GM12878 (cell line): ENCODE measurements around the gene HOXD3. TPM values are rescaled to one million over a fixed set of nuclear protein-coding genes. Genes with fewer than 3 reads are reported as not detected.

ENCODE experiments used
- ATAC-seq: fragments of 200-7000 bp; cut with Tn5 transposase; 3 replicates; pipeline ENCODE4 v1.9.1; 2020; ENCODE audit warnings: mild to moderate bottlenecking, moderate library complexity
- BruUV-seq: library from RNA; stranded (reverse); fragments of 400-500 nt; replicated peaks from 2 replicates; lab custom pipeline; 2021; lab: Mats Ljungman, UMichigan
- CTCF ChIA-PET: fragments of 300-600 bp; sonication (Branson Sonifier 250); formaldehyde crosslinking; extraction: SDS; loops from one replicate; lab custom pipeline; 2021; ENCODE audit warnings: inconsistent platforms; lab: Yijun Ruan, JAX
- POLR2A ChIA-PET: fragments of 350-600 bp; formaldehyde crosslinking; extraction: SDS; loops from one replicate; lab custom pipeline; 2021; ENCODE audit warnings: inconsistent platforms; lab: Charles Lee
- RAD21 ChIA-PET: fragments of 300-600 bp; sonication (Branson Sonifier 250); formaldehyde crosslinking; loops from one replicate; lab custom pipeline; 2023; ENCODE audit warnings: antibody characterized with exemption; ENCODE audit not compliant: unreplicated experiment; lab: Charles Lee
- SMC1A ChIA-PET: fragments of 300-600 bp; sonication (Branson Sonifier 250); formaldehyde crosslinking; loops from one replicate; lab custom pipeline; 2023; ENCODE audit not compliant: unreplicated experiment, uncharacterized antibody; lab: Charles Lee
- DNase-seq: peaks from one replicate; pipeline ENCODE4 v3.0.0-alpha.2; 2011; ENCODE audit warnings: low read depth, low spot score
- FAIRE-seq: peaks from 3 replicates; lab custom pipeline; 2011; peaks lifted over from hg19 to GRCh38; lab: Jason Lieb, UNC
- H2AFZ ChIP-seq: 2 replicates; pipeline ENCODE4 v1.6.0; 2011; ENCODE audit warnings: low read depth, low read length, control low read depth; ENCODE audit not compliant: control insufficient read depth
- H3K27ac ChIP-seq: 2 replicates; pipeline ENCODE4 v1.5.1; 2011; ENCODE audit warnings: control low read depth; ENCODE audit not compliant: control insufficient read depth, insufficient read depth
- H3K27me3 ChIP-seq, 2 experiments: replicated peaks in 1 of 2; 2 replicates each; pipeline versions ENCODE4 v1.6.0 to v1.6.1; 2011; ENCODE audit warnings: low read length in 1 of 2; ENCODE audit not compliant: control insufficient read depth in 2 of 2, insufficient read depth in 2 of 2
- H3K36me3 ChIP-seq, 2 experiments: 2 replicates each; pipeline ENCODE4 v1.5.1; 2011; ENCODE audit warnings: low read length in 1 of 2; ENCODE audit not compliant: control insufficient read depth in 2 of 2, insufficient read depth in 2 of 2
- H3K4me1 ChIP-seq: 2 replicates; pipeline ENCODE4 v1.6.1; 2011; ENCODE audit warnings: mild to moderate bottlenecking, low read length, moderate library complexity, mixed read lengths; ENCODE audit not compliant: control insufficient read depth, insufficient read depth
- H3K4me2 ChIP-seq: 2 replicates; pipeline ENCODE4 v1.6.0; 2011; ENCODE audit warnings: control low read depth; ENCODE audit not compliant: control insufficient read depth, insufficient read depth
- H3K4me3 ChIP-seq: fragments of 200-600 bp; sonication (generic); 2 replicates; pipeline ENCODE4 v1.5.1; 2016
- H3K79me2 ChIP-seq: 2 replicates; pipeline ENCODE4 v1.6.0; 2011; ENCODE audit warnings: low read length; ENCODE audit not compliant: control insufficient read depth, insufficient read depth
- H3K9ac ChIP-seq: 2 replicates; pipeline ENCODE4 v1.8.0; 2011; ENCODE audit warnings: low read length, control low read depth, mixed read lengths; ENCODE audit not compliant: control insufficient read depth, insufficient read depth
- H3K9me3 ChIP-seq: replicated peaks from 3 replicates; pipeline ENCODE4 v1.5.1; 2011; ENCODE audit warnings: mild to moderate bottlenecking, low read length; ENCODE audit not compliant: control insufficient read depth, insufficient read depth
- H4K20me1 ChIP-seq: 2 replicates; pipeline ENCODE4 v1.6.0; 2011; ENCODE audit not compliant: control insufficient read depth, insufficient read depth
- ATF7 ChIP-seq: fragments of 450-650 bp; IDR thresholded peaks from 2 replicates; pipeline ENCODE4 v1.6.1; 2016; ENCODE audit warnings: low read depth, mild to moderate bottlenecking
- EP300 ChIP-seq, 2 experiments: fragments of 150-350 bp in 1 of 2; IDR thresholded peaks; 2 replicates each; pipeline ENCODE4 v1.6.1; 2011 to 2012; ENCODE audit warnings: low read depth in 2 of 2, low read length in 2 of 2, borderline replicate concordance in 1 of 2, improper control_type of control experiment in 1 of 2, inconsistent platforms in 1 of 2; ENCODE audit not compliant: control insufficient read depth in 1 of 2
- GATAD2B ChIP-seq: fragments of 450-650 bp; conservative IDR thresholded peaks from 2 replicates; pipeline ENCODE4 v1.6.1; 2017; ENCODE audit warnings: low read depth, mild to moderate bottlenecking, moderate library complexity
- HSF1 ChIP-seq: fragments of 150-350 bp; IDR thresholded peaks from 2 replicates; pipeline ENCODE4 v1.6.1; 2014; ENCODE audit warnings: mild to moderate bottlenecking, low read depth, low read length
- JUNB ChIP-seq: IDR thresholded peaks from 2 replicates; pipeline ENCODE4 v1.6.1; 2016; ENCODE audit warnings: antibody characterized with exemption, mild to moderate bottlenecking
- MTA3 ChIP-seq: IDR thresholded peaks from 2 replicates; pipeline ENCODE4 v1.6.1; 2012; ENCODE audit warnings: low read length, inconsistent platforms, borderline replicate concordance
- REST ChIP-seq: IDR thresholded peaks from 2 replicates; pipeline ENCODE4 v1.6.1; 2012; ENCODE audit warnings: mild to moderate bottlenecking, low read depth, low read length
- RUNX3 ChIP-seq: IDR thresholded peaks from 2 replicates; pipeline ENCODE4 v1.6.1; 2012; ENCODE audit warnings: low read length, inconsistent platforms
- SREBF1 ChIP-seq: IDR thresholded peaks from 2 replicates; pipeline ENCODE4 v1.6.1; 2012; ENCODE audit warnings: mild to moderate bottlenecking, low read length
- TCF12 ChIP-seq: IDR thresholded peaks from 2 replicates; pipeline ENCODE4 v1.6.1; 2011; ENCODE audit warnings: low read depth, mild to moderate bottlenecking, low read length
- ZBTB4 ChIP-seq: fragments of 450-650 bp; formaldehyde crosslinking; IDR thresholded peaks from 2 replicates; pipeline ENCODE4 v1.4.0; 2022; ENCODE audit warnings: mild to moderate bottlenecking, moderate library complexity
- WGBS: methylation state at CpG from one replicate; pipeline ENCODE4 v1.1.6; 2016; ENCODE audit warnings: low lambda C conversion rate; ENCODE audit not compliant: insufficient replicate concordance, insufficient coverage; ENCODE audit errors: missing lambda C conversion rate; 5-methylcytosine and 5-hydroxymethylcytosine counted together
- in situ Hi-C: fragments of 300-500 bp; cut with MboI; formaldehyde crosslinking; loops from 9 replicates; pipeline ENCODE4 v1.14.3; 2018; ENCODE audit warnings: mixed read lengths
- intact Hi-C: fragments of 100-400 bp; cut with micrococcal nuclease; formaldehyde crosslinking; loops from one replicate; pipeline ENCODE4 v1.14.2; 2022; ENCODE audit not compliant: unreplicated experiment
- polyA plus RNA-seq, 11 experiments: library from polyadenylated mRNA; depleted of rRNA in 4 of 11; unstranded in 6 of 11; stranded (reverse) in 5 of 11; fragments of >200 nt; fragmentation: Nextera tagmentation in 4 of 11; fragmentation: Illumina TruSeq in 1 of 11; extraction: Ambion mirVana in 4 of 11; extraction: Trizol in 1 of 11; gene quantifications; 1 replicate in 1 of 11; 2 replicates in 10 of 11; pipeline versions ENCODE4 v1.2.1 to v1.2.3, GENCODE V29; 2011 to 2016; ENCODE audit warnings: inconsistent platforms in 2 of 11, missing spikeins in 2 of 11, low read depth in 1 of 11
- total RNA-seq, 4 experiments: library from RNA; depleted of rRNA in 3 of 4; stranded (reverse); fragments of >200 nt in 3 of 4; fragmentation: Illumina TruSeq in 1 of 4; extraction: Trizol in 1 of 4; gene quantifications; 2 replicates each; pipeline versions ENCODE4 v1.2.1 to v1.2.3, GENCODE V29; 2013 to 2021

The HOXD3 gene
- total and polyA plus RNA-seq, 10 of the 15 experiments (the other 5 are each of a cell fraction or from before 2014, with no cell fraction given), result not detected

GRCh38 chr2:176165370-176166050, 8.4 kb downstream of the HOXD3 start:
- Histone ChIP-seq H4K20me1 (no peaks in the 10 kb centered on the region), H3K4me1 (no peaks in the 10 kb centered on the region), H3K27me3 (peaks cover 18 to 20% of the 10 kb centered on the region in 2 experiments), H2AFZ (no peak overlapping the region), H3K79me2 (no peaks in the 10 kb centered on the region), H3K9me3 (peaks cover 2% of the 10 kb centered on the region; the same call in 2 of the 3 replicates), H3K36me3 (no peaks in the 10 kb centered on the region; a peak in 1 of 4 replicates), H3K4me2 (no peak overlapping the region), H3K4me3 (no peak overlapping the region), H3K27ac (no peak overlapping the region), H3K9ac (no peak overlapping the region)
- CTCF ChIA-PET, result interaction anchor here (0.6 kb wide), 1 partner anchor 865 kb away, joined by 4 read pairs; no protein-coding TSS in a partner anchor
- in situ Hi-C loops (no loop called here), intact Hi-C loops (no loop called here)
- POLR2A ChIA-PET, result no interaction called here
- ATAC-seq (no peak), FAIRE-seq (no peak), DNase-seq (no peak)
- RAD21 ChIA-PET, result no interaction called here
- TF ChIP-seq SREBF1 (no peak), EP300 (IDR thresholded peaks at IDR 0.05; ENCODE audit: borderline replicate concordance in 1 of 2, control insufficient read depth in 1 of 2, low read depth in 2 of 2, low read length in 2 of 2) (no peak), REST (no peak), GATAD2B (no peak), HSF1 (no peak), ATF7 (no peak), MTA3 (no peak), ZBTB4 (CRISPR knock-in tag) (no peak), JUNB (no peak), TCF12 (no peak), RUNX3 (no peak)
- SMC1A ChIA-PET, result interaction anchor here (1.0 kb wide), 1 partner anchor 484 kb away, joined by 4 read pairs; no protein-coding TSS in a partner anchor
- no TSS peak for BruUV-seq
- 42% methylated on average over 22 of the region's 26 CpGs for WGBS
